Mesenchymal stem cell (in vitro differentiated cells and primary cell): ENCODE measurements around the gene TMPRSS6.

Experiments used
- DNase-seq: peaks from one replicate; pipeline ENCODE4 v3.0.0-alpha.2; 2013
- H2AFZ ChIP-seq: one replicate; pipeline ENCODE4 v1.6.1; 2013; ENCODE audit warnings: low read depth, mild to moderate bottlenecking, control low read depth, inconsistent platforms, low read length, moderate library complexity
- H2AK5ac ChIP-seq: 2 replicates; pipeline ENCODE4 v1.6.1; 2013; ENCODE audit warnings: low read length, moderate library complexity, mild to moderate bottlenecking, inconsistent platforms; ENCODE audit not compliant: severe bottlenecking
- H2BK120ac ChIP-seq: one replicate; pipeline ENCODE4 v1.6.1; 2013; ENCODE audit warnings: low read depth, mild to moderate bottlenecking, inconsistent platforms, low read length, moderate library complexity
- H2BK12ac ChIP-seq, 2 experiments: one replicate each; pipeline ENCODE4 v1.6.1; 2013; ENCODE audit warnings: inconsistent platforms in 2 of 2, low read length in 2 of 2, mild to moderate bottlenecking in 2 of 2, moderate library complexity in 2 of 2, control low read depth in 1 of 2
- H2BK15ac ChIP-seq: one replicate; pipeline ENCODE4 v1.6.1; 2013; ENCODE audit warnings: mild to moderate bottlenecking, low read depth, inconsistent platforms; ENCODE audit not compliant: poor library complexity, severe bottlenecking
- H2BK5ac ChIP-seq: 2 replicates; pipeline ENCODE4 v1.6.1; 2013; ENCODE audit warnings: low read depth, mild to moderate bottlenecking, low read length, control low read depth, inconsistent platforms; ENCODE audit not compliant: poor library complexity, severe bottlenecking
- H3K14ac ChIP-seq, 2 experiments: one replicate each; pipeline ENCODE4 v1.6.1; 2013; ENCODE audit warnings: inconsistent platforms in 2 of 2, low read length in 2 of 2, control low read depth in 1 of 2, mild to moderate bottlenecking in 1 of 2, moderate library complexity in 1 of 2
- H3K18ac ChIP-seq, 2 experiments: one replicate each; pipeline ENCODE4 v1.6.1; 2013; ENCODE audit warnings: inconsistent platforms in 2 of 2, low read length in 2 of 2, control low read depth in 1 of 2, low read depth in 1 of 2, mild to moderate bottlenecking in 1 of 2
- H3K23ac ChIP-seq, 2 experiments: one replicate each; pipeline ENCODE4 v1.6.1; 2013; ENCODE audit warnings: inconsistent platforms in 2 of 2, low read length in 2 of 2, mild to moderate bottlenecking in 2 of 2, moderate library complexity in 2 of 2, control low read depth in 1 of 2
- H3K27ac ChIP-seq: 2 replicates; pipeline ENCODE4 v1.5.1; 2013; ENCODE audit warnings: mild to moderate bottlenecking, moderate library complexity, low read length, control low read depth, inconsistent platforms; ENCODE audit not compliant: poor library complexity, severe bottlenecking
- H3K27me3 ChIP-seq, 2 experiments: 2 replicates each; pipeline versions ENCODE4 v1.6.1 to v1.7.0; 2013; ENCODE audit warnings: low read length in 2 of 2, mild to moderate bottlenecking in 2 of 2, moderate library complexity in 2 of 2, control low read depth in 1 of 2, inconsistent platforms in 1 of 2; ENCODE audit not compliant: control insufficient read depth in 1 of 2, insufficient read depth in 1 of 2
- H3K36me3 ChIP-seq, 2 experiments: 2 replicates each; pipeline versions ENCODE4 v1.6.1 to v1.7.0; 2013; ENCODE audit warnings: low read length in 2 of 2, control low read depth in 1 of 2, inconsistent platforms in 1 of 2, low read depth in 1 of 2, mild to moderate bottlenecking in 1 of 2; ENCODE audit not compliant: insufficient read depth in 2 of 2, control insufficient read depth in 1 of 2
- H3K4ac ChIP-seq, 2 experiments: one replicate each; pipeline ENCODE4 v1.6.1; 2013; ENCODE audit warnings: inconsistent platforms in 2 of 2, low read length in 2 of 2, mild to moderate bottlenecking in 2 of 2, moderate library complexity in 2 of 2, control low read depth in 1 of 2, low read depth in 1 of 2
- H3K4me1 ChIP-seq: 2 replicates; pipeline ENCODE4 v1.6.1; 2013; ENCODE audit warnings: low read depth, low read length, control low read depth; ENCODE audit not compliant: control insufficient read depth, insufficient read depth
- H3K4me2 ChIP-seq: 2 replicates; pipeline ENCODE4 v1.6.1; 2013; ENCODE audit warnings: low read length, mild to moderate bottlenecking, inconsistent platforms; ENCODE audit not compliant: poor library complexity, severe bottlenecking
- H3K4me3 ChIP-seq, 2 experiments: 2 replicates each; pipeline versions ENCODE4 v1.5.1 to v1.7.0; 2013; ENCODE audit warnings: low read length in 2 of 2, mild to moderate bottlenecking in 2 of 2, control low read depth in 1 of 2, low read depth in 1 of 2; ENCODE audit not compliant: insufficient read depth in 1 of 2
- H3K79me1 ChIP-seq: replicated peaks from 2 replicates; pipeline ENCODE4 v1.6.1; 2013; ENCODE audit warnings: mild to moderate bottlenecking, control low read depth, low read length, inconsistent platforms; ENCODE audit not compliant: poor library complexity, severe bottlenecking
- H3K9ac ChIP-seq: 2 replicates; pipeline ENCODE4 v1.7.0; 2013; ENCODE audit warnings: mild to moderate bottlenecking, low read length, moderate library complexity
- H3K9me3 ChIP-seq: 2 replicates; pipeline ENCODE4 v1.7.0; 2013; ENCODE audit warnings: mild to moderate bottlenecking, low read length; ENCODE audit not compliant: control insufficient read depth
- H4K8ac ChIP-seq: one replicate; pipeline ENCODE4 v1.6.1; 2013; ENCODE audit warnings: inconsistent platforms, mild to moderate bottlenecking, low read length, moderate library complexity
- H4K91ac ChIP-seq: one replicate; pipeline ENCODE4 v1.6.1; 2013; ENCODE audit warnings: mild to moderate bottlenecking, low read length, inconsistent platforms
- WGBS: methylation state at CpG from one replicate; pipeline ENCODE4 v1.1.7; 2013; ENCODE audit warnings: mixed read lengths; 5-methylcytosine and 5-hydroxymethylcytosine counted together

Gene TMPRSS6

DNA sequence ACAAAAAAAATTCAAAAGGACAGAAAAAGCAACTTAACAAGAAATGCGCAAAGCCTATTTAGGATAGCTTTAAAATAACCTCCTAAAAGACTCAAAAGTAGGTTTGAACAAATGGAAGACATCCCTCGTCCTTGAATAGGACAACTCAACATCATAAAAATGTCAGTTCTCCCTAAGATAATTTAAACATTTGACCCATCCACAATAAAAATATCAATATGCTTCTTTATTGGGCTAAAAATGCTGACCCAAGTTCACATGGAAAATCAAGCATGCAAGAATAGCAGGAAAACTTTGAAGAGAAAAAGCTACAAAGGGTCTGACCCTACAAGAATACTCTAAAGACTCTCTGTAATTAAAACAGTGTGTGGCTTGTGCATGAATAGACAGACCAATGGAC lies 70.0 kb downstream of the TMPRSS6 start:
- Histone ChIP-seq H3K4me2 (no peak overlapping the region), H3K9ac (no peak overlapping the region), H3K23ac (no peak overlapping the region), H2AFZ (no peak overlapping the region), H3K9me3 (no peaks in the 10 kb centered on the region), H2BK120ac (no peak overlapping the region), H2BK15ac (no peak overlapping the region), H3K36me3 (no peaks in the 10 kb centered on the region), H4K91ac (no peak overlapping the region), H3K27ac (no peak overlapping the region), H3K4me1 (peaks cover 8% of the 10 kb centered on the region), H4K8ac (no peak overlapping the region), H3K79me1 (no peaks in the 10 kb centered on the region), H2BK12ac (no peak overlapping the region), H2BK5ac (no peak overlapping the region), H3K14ac (no peak overlapping the region), H3K18ac (no peak overlapping the region), H3K4ac (no peak overlapping the region), H3K4me3 (no peak overlapping the region), H2AK5ac (no peak overlapping the region), H3K27me3 (peaks cover 10 to 35% of the 10 kb centered on the region in 2 experiments)
- 90% methylated on average over 2 of the region's 2 CpGs for WGBS
- no peak for DNase-seq

- Histone ChIP-seq H3K4me2 (no peak overlapping the region), H4K91ac (no peak overlapping the region), H3K9ac (no peak overlapping the region), H4K8ac (no peak overlapping the region), H3K4me3 (no peak overlapping the region), H2BK12ac (no peak overlapping the region), H3K36me3 (no peaks in the 10 kb centered on the region), H2BK15ac (peak overlapping the region; percentile 8), H3K27me3 (peaks cover 5 to 29% of the 10 kb centered on the region in 2 experiments), H3K4me1 (peaks cover 14% of the 10 kb centered on the region), H2AFZ (no peak overlapping the region), H3K14ac (no peak overlapping the region), H3K9me3 (no peaks in the 10 kb centered on the region), H2BK5ac (no peak overlapping the region), H3K79me1 (no peaks in the 10 kb centered on the region), H2BK120ac (no peak overlapping the region), H3K27ac (no peak overlapping the region), H2AK5ac (no peak overlapping the region), H3K4ac (no peak overlapping the region), H3K18ac (no peak overlapping the region), H3K23ac (no peak overlapping the region)
- no peak for DNase-seq
- WGBS = 73% methylated on average over 14 of the region's 14 CpGs
Measured at GRCh38 chr22:37037669-37038068, 71.8 kb downstream of the TMPRSS6 start.

- Histone ChIP-seq H4K8ac (no peak overlapping the region), H2BK15ac (no peak overlapping the region), H3K9me3 (no peaks in the 10 kb centered on the region), H3K27me3 (peaks cover 5 to 29% of the 10 kb centered on the region in 2 experiments), H3K18ac (no peak overlapping the region), H3K4ac (no peak overlapping the region), H4K91ac (no peak overlapping the region), H2BK12ac (no peak overlapping the region), H2AK5ac (no peak overlapping the region), H2BK120ac (no peak overlapping the region), H3K14ac (no peak overlapping the region), H3K79me1 (no peaks in the 10 kb centered on the region), H3K27ac (no peak overlapping the region), H3K4me1 (peaks cover 19% of the 10 kb centered on the region), H3K9ac (no peak overlapping the region), H2BK5ac (no peak overlapping the region), H3K23ac (no peak overlapping the region), H3K4me2 (no peak overlapping the region), H2AFZ (no peak overlapping the region), H3K36me3 (no peaks in the 10 kb centered on the region), H3K4me3 (no peak overlapping the region)
- 88% methylated on average over 11 of the region's 11 CpGs for WGBS
- DNase-seq = no peak
Measured at GRCh38 chr22:37036655-37037377, 72.7 kb downstream of the TMPRSS6 start.

DNA sequence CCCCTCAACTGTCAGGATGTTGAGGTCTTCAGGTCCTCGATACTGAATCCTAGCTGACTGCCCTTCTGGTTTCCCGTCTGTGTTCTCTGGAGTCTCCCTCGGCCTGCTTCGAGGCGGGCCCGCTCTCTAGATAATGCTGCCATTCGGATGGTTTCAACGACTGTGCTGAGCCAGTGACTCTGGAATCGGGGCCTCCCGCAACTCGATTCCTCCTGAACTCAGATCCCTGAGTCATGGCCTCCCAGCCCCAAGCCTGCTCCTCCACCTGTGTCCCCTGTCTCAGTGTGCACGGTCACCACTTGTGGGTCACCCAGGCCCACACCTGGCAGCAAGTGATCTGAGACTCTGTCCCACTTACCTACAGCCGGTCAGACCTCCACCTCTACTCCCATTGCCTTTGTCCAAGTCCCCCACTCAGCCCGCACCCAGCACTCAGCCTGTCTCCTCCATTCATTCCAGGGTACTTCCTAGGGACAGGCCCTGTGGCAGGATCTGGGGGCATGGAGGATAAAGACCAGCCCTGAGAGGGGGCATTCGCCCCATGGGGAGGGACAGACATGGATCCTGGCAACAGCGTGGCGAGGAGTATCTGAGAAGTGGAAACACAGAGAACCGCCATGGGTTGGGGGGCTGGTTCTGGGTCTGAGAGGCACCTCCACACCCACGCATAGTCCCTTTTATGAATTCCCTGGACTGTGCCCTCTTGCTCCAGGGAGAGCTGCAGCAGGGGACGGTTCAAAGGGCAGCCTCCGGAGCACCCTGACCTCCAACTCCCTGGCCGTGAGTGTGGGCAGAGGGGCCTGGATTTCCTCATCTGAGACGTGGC lies 75.7 kb downstream of the TMPRSS6 start:
- H2AK5ac ChIP-seq = peak overlapping the region; percentile 97
- H3K14ac ChIP-seq = no peak overlapping the region
- H3K4me2 ChIP-seq = no peak overlapping the region
- no peak overlapping the region for H2BK120ac ChIP-seq
- no peak for DNase-seq
- H3K79me1 ChIP-seq = peaks cover 9% of the 10 kb centered on the region
- H2BK15ac ChIP-seq = no peak overlapping the region
- no peak overlapping the region for H3K9ac ChIP-seq
- 90% methylated on average over 22 of the region's 23 CpGs for WGBS
- no peak overlapping the region for H2AFZ ChIP-seq
- H3K4me1 ChIP-seq = peaks cover 28% of the 10 kb centered on the region
- no peak overlapping the region for H2BK5ac ChIP-seq
- H3K27me3 ChIP-seq = peaks cover 5 to 29% of the 10 kb centered on the region in 2 experiments
- peak overlapping the region; percentile 40 for H4K8ac ChIP-seq
- no peak overlapping the region for H3K27ac ChIP-seq
- H3K4ac ChIP-seq = no peak overlapping the region
- H3K9me3 ChIP-seq = no peaks in the 10 kb centered on the region
- H4K91ac ChIP-seq = no peak overlapping the region
- no peak overlapping the region for H3K4me3 ChIP-seq
- H3K36me3 ChIP-seq = peaks cover 12 to 21% of the 10 kb centered on the region in 2 experiments
- peak overlapping the region in 1 of 2 experiments; percentile 18 for H2BK12ac ChIP-seq
- no peak overlapping the region for H3K23ac ChIP-seq
- H3K18ac ChIP-seq = no peak overlapping the region
